ENCODE results near the gene LRP10. TPM values are rescaled to one million over a fixed set of nuclear protein-coding genes. Genes with fewer than 3 reads are reported as not detected.

The LRP10 gene
- total RNA-seq, 1 donor from 2014 or later: 124 TPM

DNA sequence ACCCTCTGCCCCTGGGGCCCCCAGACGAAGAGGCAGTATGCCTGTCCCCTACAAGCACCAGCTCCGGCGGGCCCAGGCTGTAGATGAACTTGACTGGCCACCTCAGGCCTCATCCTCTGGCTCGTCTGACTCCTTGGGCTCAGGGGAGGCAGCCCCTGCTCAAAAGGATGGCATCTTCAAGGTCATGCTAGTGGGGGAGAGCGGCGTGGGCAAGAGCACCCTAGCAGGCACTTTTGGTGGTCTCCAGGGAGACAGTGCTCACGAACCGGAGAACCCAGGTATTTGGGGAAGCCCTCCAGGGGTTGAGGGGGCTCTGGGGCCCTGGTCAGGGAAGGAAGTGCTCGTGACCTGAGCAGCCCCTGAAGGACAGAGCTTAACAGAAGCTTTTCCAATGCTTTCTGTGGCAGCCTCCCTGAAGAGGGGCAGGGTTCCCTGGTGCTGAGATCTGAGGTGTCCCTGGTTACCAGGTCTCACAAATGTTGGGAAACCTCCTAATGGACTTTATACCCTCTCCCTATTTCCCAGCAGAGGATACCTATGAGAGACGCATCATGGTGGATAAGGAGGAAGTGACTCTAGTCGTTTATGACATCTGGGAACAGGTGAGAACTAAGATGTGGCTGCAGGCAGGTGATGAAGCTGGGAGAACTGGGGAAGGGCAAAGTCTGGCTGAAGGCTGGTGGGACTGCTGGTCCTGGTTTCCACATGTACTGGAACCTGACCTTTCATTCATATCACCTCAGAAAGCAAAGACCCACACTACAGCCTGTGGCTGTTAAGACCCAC is 13.4 kb downstream of the LRP10 start:
- no peak for DNase-seq (ENCODE audit: low read depth)
- Histone ChIP-seq H3K36me3 (ENCODE audit: control insufficient read depth, insufficient read depth, low read length) (no peaks in the 10 kb centered on the region), H3K4me3 (ENCODE audit: low read depth, low read length) (no peak overlapping the region), H3K27me3 (ENCODE audit: control insufficient read depth, insufficient read depth, low read length) (no peaks in the 10 kb centered on the region)
- TF ChIP-seq, protein P1, sequence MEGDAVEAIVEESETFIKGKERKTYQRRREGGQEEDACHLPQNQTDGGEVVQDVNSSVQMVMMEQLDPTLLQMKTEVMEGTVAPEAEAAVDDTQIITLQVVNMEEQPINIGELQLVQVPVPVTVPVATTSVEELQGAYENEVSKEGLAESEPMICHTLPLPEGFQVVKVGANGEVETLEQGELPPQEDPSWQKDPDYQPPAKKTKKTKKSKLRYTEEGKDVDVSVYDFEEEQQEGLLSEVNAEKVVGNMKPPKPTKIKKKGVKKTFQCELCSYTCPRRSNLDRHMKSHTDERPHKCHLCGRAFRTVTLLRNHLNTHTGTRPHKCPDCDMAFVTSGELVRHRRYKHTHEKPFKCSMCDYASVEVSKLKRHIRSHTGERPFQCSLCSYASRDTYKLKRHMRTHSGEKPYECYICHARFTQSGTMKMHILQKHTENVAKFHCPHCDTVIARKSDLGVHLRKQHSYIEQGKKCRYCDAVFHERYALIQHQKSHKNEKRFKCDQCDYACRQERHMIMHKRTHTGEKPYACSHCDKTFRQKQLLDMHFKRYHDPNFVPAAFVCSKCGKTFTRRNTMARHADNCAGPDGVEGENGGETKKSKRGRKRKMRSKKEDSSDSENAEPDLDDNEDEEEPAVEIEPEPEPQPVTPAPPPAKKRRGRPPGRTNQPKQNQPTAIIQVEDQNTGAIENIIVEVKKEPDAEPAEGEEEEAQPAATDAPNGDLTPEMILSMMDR (IDR thresholded peaks at IDR 0.05; ENCODE audit: insufficient read depth, low read length, poor library complexity, severe bottlenecking): no peak

DNA sequence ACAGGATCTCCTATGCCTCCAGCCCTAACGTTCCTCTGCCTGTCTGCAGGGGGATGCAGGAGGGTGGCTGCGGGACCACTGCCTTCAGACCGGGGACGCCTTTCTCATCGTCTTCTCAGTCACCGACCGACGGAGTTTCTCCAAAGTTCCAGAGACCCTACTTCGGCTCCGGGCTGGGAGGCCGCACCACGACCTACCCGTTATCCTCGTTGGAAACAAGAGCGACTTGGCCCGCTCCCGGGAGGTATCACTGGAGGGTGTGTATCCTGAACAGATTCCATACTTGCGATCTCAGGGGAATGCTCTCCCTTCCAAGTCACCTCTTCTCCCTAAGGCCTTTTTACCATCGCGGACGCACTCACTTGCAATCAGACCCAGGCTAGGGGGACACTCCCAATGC is 14.4 kb downstream of the LRP10 start:
- peak overlapping the region; percentile 63 for H3K4me3 ChIP-seq (ENCODE audit: low read depth, low read length)
- TF ChIP-seq, protein P1 (IDR thresholded peaks at IDR 0.05; ENCODE audit: insufficient read depth, low read length, poor library complexity, severe bottlenecking): no peak
- no peak for DNase-seq (ENCODE audit: low read depth)
- no peaks in the 10 kb centered on the region for H3K36me3 ChIP-seq (ENCODE audit: control insufficient read depth, insufficient read depth, low read length)
- no peaks in the 10 kb centered on the region for H3K27me3 ChIP-seq (ENCODE audit: control insufficient read depth, insufficient read depth, low read length)

DNA sequence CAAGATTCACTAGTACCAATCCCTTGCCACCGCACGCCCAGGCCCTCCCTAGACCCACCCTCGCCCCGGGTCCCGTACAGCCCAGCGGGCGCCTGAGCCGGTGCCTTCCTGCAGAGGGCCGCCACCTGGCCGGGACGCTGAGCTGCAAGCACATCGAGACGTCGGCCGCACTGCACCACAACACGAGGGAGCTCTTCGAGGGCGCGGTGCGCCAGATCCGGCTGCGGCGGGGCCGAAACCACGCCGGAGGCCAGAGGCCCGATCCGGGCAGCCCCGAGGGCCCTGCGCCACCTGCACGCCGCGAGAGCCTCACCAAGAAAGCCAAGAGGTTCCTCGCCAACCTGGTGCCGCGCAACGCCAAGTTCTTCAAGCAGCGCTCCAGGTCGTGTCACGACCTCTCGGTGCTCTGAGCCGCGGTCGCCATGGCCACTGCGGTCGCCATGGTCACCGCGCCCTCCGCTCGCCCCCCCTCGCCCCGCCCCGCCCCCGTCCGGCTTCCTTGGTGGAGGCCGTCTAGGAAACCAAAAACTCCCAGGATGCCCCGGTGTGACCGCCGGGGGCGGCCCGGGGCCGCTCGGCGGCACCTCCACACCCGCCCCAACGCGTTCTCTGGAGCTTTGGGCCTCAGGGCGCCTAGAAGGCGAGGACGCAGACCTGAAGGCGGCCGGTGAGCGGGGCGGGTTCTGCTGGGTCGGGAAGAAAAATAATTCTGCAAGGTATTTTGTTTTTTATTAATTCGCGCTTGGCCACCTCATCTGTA is 15.1 kb downstream of the LRP10 start:
- DNase-seq (ENCODE audit: low read depth): no peak
- no peaks in the 10 kb centered on the region for H3K27me3 ChIP-seq (ENCODE audit: control insufficient read depth, insufficient read depth, low read length)
- TF ChIP-seq, protein P1 (IDR thresholded peaks at IDR 0.05; ENCODE audit: insufficient read depth, low read length, poor library complexity, severe bottlenecking): peak; percentile 21
- H3K4me3 ChIP-seq (ENCODE audit: low read depth, low read length): peak overlapping the region; percentile 63
- no peaks in the 10 kb centered on the region for H3K36me3 ChIP-seq (ENCODE audit: control insufficient read depth, insufficient read depth, low read length)

DNA sequence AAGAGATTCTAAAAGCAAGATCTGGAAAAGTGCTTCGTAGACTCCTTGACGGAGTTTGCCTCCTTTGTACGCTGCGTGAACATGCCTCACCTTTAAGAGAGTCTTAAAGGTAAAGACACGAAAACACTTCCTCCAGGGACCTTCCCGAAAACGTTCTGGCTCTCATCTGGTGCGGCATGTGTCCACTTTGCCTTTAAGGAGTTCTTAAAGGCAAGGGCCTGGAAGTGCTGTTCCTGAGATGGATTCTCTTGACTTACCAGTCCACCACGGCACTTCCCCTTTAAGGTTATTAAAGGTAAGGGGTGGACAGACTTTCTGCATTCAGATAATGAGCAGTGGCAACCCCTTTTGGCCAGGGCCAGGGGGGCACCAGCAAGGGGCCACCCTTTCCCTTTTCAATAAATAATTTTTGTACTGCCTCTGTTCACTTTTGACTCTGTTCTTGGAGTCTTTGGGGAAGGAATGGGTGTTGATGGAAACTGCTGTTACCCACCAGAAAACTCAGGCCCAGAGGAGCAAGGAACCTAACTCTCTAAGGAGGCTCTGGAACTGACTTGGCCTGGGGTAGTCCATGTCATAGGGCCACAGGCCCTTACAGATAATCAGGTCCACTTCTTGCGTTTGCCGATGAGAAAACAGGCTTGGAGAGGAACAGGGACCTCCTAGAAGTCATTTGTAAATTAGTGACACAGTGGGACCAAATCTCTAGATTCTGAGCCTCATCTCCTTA is 15.9 kb downstream of the LRP10 start:
- DNase-seq (ENCODE audit: low read depth): peak; percentile 92
- H3K27me3 ChIP-seq (ENCODE audit: control insufficient read depth, insufficient read depth, low read length): no peaks in the 10 kb centered on the region
- TF ChIP-seq, protein P1 (IDR thresholded peaks at IDR 0.05; ENCODE audit: insufficient read depth, low read length, poor library complexity, severe bottlenecking): no peak
- no peaks in the 10 kb centered on the region for H3K36me3 ChIP-seq (ENCODE audit: control insufficient read depth, insufficient read depth, low read length)
- H3K4me3 ChIP-seq (ENCODE audit: low read depth, low read length): peak overlapping the region; percentile 63

DNA sequence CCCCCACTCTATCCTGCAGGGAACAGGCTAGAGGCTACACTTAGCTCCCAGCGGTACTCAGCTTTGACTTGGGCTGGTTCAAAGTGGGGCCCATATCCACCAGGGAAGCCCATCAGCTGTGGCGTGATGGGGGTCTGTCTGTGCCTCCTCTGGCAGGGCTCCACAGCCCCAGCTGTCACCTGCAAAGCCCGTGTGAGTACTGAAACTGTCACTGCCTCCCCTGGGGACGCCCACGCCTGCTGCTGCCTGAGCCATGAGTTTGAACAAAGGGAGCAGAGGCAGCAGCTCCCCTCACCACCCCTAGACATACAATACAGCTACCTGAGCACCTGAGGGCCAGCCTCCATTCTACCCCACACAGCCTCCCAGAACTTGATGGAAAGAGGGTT is 16.4 kb downstream of the LRP10 start:
- H3K27me3 ChIP-seq (ENCODE audit: control insufficient read depth, insufficient read depth, low read length): no peaks in the 10 kb centered on the region
- H3K36me3 ChIP-seq (ENCODE audit: control insufficient read depth, insufficient read depth, low read length): no peaks in the 10 kb centered on the region
- no peak for DNase-seq (ENCODE audit: low read depth)
- TF ChIP-seq, protein P1 (IDR thresholded peaks at IDR 0.05; ENCODE audit: insufficient read depth, low read length, poor library complexity, severe bottlenecking): no peak
- peak overlapping the region; percentile 63 for H3K4me3 ChIP-seq (ENCODE audit: low read depth, low read length)
